HG03571 (cell line): ENCODE measurements around the gene ACP5.
A peak's percentile ranks its signal among the peaks of the same experiment; 100 is the strongest.
"Not testable (repeated sequence)": the region's sequence is repeated elsewhere in the genome, so short reads cannot be mapped to it uniquely, and the experiment has no call there.

ENCODE experiments used
- ATAC-seq: cut with Tn5 transposase; IDR thresholded peaks from one replicate; pipeline ENCODE4 v1.9.1; 2021; ENCODE audit not compliant: unreplicated experiment

ACP5 gene

DNA sequence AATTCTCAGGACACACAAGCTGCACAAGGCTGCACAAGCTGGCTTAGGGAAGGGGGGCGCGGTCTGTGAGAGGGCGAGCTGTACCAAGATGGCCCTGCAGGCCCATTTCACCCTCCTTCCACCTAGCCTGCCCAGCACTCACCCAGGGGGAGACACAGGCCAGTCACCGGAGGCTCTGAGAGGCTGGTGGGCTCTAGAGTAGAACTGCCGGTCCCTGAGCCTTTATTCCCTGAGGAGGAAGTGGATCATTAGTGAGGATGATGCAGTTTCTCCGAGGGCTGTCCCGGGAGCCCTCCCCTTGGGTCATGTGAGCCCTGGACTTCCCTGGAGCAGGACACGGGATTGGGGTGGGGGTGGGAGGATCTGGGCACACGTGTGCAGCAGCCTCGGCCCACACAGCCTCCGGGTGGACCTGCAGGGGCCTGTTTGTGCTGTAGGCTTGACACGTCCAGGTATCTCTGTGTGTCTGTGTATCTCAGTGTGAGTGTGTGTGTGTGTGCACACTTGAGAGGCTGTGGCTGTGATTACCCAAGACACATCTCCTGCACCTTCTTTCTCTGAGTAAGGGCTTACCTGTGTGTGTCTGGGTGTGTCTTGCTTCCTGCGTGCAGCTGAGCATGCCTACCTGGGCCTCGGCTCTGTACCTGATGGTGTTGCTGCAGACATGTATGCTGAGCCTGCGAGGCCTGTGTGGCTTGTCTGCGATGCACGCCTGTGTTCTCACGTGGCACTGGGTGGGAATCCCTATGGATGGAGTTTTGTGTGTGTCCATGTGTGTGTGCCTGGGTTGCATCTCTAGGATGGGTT is at the start of gene ACP5:
Gene ACP5, minus strand, starts transcription at position 195 of the 807 bp plus-strand sequence. CDS start 328 bp downstream, outside the sequence.
- no peak for ATAC-seq

DNA sequence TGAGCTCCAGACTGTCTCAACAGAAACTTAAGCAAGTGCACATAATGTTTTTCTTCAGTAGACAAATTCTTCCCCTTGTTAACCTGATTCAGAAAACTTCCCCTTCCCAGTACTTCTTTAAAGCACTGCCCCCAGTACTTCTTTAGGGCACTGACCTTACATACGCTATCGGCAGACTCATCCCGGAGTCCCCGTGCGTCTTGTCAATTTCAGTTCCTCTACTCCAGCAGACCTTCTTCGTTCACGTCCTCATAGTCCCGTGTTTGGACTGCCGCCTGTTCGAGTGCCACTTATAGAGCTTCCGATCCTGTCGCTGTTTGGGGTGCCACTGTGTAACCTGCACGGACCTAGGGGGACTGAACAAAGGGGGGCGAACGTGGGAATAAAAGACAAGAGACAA is 48.8 kb upstream of the ACP5 start:
- ATAC-seq = no peak

DNA sequence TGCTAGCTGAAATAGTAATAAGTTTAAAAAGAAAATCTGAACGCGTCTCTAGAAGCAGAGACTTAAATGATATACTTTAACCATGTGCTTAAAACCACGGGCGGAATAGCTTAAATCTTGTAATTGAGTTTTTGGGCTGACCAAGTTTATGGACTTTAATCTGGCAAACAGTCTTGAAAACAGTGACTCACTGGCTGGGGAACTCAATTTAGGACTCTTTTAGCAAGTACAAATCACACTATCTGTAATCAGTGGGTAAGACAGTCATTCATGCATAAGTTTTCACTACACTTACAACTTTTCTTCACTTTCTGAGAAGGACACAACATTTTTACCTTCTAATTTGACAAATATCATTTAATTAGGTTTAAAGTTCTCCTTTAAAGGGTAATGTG is 46.6 kb upstream of the ACP5 start:
- no peak for ATAC-seq

DNA sequence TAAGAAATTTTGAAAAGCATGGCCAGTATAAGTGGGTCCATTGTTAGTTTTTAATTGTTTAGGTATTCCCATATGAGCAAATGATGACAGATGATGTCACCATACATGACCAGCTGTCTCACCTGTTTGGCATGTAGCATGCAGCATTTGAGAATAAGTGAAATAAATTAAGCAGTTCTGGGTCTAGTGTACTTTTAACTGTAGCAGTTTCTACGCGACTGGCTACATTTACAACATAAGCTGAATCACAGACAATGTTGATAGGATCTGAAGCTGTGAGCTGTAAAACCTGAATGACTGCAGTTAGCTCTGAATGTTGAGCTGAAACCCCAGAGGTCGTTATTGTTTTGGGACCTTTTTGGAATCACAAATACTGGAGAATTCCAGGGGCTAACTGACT is 45.0 kb upstream of the ACP5 start:
- ATAC-seq = not testable (repeated sequence)

DNA sequence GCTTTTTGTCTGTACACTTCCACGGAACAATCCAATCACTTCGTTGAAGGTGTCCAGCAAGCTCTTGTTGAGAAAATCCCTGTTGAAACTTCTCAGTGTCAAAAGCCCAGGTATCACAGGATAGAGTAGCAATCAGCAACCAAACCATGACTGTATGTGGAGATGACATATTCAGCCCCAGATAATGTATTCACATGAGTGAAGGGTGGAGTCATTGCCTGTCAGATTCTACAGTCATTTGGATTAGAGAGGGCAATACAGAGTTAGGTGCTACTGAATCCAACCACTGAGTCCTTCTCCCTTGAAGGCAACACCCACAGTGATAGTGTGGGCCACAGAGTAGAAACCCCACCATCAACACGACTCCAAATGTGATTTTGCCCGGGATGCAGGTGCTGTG is 43.1 kb upstream of the ACP5 start:
- ATAC-seq = no peak

DNA sequence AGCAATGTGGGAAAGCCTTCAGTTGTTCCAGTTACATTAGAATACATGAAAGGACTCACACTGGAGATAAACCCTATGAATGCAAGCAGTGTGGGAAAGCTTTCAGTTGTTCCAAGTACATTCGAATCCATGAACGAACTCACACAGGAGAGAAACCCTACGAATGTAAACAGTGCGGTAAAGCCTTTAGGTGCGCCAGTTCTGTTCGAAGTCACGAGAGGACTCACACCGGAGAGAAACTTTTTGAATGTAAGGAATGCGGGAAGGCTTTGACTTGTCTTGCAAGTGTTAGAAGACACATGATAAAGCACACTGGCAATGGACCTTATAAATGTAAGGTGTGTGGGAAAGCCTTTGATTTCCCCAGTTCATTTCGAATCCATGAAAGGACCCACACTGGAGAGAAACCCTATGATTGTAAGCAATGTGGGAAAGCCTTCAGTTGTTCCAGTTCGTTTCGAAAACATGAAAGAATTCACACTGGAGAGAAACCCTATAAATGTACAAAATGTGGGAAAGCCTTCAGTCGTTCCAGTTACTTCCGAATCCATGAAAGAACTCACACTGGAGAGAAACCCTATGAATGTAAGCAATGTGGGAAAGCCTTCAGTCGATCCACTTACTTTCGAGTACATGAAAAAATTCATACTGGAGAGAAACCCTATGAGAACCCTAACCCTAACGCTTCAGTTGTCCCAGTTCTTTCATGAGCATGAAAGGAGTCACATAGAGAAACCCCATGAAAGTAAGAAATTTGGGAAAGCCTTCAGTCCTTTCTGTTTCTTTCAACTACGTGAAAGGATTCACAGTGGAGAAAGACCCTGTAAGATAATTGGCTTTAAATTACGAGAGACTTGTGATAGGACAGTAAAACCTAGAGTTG is 40.0 kb upstream of the ACP5 start:
- no peak for ATAC-seq

DNA sequence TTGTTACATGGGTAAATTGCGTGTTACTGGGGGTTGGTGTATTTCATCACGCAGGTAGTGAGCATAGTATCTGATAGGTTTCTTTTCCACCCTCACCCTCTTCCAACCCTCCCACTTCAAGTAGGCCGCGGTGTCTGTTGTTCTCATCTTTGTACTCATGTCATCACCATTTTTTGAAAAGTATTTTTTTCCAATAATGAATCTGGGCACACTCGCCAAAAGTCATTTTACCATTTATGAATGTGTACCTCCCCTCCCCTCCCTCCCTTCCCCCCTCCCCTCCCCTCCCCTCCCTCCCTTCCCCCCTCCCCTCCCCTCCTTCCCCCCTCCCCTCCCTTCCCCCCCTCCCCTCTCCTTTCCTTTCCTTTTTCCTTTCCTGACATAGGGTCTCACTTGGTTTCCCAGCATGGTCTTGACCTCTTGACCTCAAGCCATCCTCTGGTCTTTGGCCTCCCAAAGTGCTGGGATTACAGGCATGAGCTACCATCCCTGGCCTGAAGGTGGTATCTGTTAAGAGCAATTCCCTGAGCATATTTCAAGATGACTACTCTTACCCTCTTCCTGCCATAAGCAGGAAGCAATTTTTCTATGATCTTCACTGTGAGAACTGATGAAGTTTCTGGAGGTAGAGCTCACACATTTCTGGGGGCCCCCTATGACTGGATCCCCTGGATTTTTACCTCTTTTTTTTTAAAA is 35.5 kb upstream of the ACP5 start:
- ATAC-seq = no peak

DNA sequence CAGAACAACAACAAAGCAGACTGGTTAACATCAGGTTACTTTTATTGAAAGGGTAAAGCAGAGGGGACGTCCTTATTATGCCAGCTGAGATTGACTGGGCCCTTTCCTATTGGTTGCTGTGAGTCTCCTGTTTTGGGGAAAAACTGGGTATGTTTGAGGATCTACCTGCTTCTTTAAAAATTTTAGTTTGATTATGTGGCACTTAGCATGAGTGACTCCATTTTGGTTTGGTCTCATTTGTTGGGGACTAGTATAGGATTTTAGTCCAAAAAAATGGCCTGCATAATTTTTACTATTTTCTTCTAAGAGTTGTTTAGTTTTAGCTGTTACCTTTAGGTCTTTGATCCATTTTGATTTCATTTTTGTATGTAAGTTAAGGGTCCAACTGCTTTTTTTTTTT is 34.3 kb upstream of the ACP5 start:
- no peak for ATAC-seq

DNA sequence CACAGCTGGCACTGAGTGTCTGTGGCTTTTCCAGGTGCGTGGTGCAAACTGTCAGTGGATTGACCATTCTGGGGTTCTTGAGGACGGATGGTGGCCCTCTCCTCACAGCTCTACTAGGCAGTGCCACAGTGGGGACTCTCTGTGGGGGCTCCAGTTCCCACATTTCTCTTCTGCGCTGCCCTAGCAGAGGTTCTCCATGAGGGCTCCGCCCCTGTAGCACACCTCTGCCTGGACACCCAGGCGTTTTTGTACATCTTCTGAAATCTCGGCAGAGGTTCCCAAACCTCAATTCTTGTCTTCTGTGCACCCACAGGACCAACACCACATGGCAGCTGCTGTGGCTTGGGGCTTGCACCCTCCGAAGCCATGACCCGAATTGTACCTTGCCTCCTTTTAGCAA is 29.0 kb upstream of the ACP5 start:
- ATAC-seq = no peak

DNA sequence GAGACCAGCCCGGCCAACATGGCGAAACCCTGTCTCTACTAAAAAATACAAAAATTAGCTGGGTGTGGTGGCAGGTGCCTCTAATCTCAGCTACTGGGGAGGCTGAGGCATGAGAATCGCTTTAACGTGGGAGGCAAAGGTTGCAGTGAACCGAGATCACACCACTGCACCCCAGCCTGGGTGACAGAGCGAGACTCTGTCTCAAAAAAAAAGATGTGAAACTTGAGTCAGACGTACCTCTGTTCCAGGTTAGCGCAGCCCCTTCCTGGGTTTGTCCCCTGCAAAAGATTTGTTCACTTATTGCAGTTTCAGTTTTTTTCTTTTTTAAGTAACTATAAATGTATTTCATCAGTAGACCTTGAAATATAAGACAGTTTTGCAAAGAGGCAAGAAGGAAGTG is 22.3 kb upstream of the ACP5 start:
- ATAC-seq = not testable (repeated sequence)

DNA sequence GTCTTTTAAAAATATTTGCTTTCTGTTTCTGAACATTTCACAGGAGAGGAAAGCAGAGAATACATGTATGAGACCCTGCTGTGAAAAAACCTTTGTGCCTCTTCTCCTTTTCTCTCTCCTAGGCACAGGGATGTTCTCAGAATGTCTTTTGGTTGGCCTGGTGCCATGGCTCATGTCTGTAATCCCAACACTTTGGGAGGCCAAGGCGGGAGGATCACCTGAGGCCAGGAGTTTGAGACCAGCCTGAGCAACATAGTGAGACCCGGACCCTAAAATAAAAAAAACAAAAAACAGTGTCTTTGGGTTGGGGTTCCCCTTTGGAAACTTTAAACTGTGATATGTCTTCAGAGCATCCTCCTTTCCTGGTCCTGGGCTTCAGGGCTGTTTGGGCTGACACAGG is 21.3 kb upstream of the ACP5 start:
- no peak for ATAC-seq

DNA sequence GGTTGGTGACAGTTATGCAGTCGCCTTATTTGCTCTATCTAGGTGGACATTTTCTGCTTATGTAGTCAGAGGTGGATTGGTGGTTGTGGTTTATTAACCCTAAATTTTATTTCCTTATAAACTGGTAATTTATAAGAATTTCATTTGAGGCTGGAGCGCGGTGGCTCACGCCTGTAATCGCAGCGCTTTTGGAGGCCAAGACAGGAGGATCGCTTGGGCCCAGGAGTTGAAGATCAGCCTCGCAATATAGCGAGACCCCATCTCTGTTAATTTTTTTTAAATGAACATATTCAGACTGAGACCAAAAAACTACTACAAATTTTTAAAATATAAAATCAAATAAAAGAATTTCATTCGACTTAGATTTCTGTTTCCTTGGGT is 20.6 kb upstream of the ACP5 start:
- no peak for ATAC-seq

DNA sequence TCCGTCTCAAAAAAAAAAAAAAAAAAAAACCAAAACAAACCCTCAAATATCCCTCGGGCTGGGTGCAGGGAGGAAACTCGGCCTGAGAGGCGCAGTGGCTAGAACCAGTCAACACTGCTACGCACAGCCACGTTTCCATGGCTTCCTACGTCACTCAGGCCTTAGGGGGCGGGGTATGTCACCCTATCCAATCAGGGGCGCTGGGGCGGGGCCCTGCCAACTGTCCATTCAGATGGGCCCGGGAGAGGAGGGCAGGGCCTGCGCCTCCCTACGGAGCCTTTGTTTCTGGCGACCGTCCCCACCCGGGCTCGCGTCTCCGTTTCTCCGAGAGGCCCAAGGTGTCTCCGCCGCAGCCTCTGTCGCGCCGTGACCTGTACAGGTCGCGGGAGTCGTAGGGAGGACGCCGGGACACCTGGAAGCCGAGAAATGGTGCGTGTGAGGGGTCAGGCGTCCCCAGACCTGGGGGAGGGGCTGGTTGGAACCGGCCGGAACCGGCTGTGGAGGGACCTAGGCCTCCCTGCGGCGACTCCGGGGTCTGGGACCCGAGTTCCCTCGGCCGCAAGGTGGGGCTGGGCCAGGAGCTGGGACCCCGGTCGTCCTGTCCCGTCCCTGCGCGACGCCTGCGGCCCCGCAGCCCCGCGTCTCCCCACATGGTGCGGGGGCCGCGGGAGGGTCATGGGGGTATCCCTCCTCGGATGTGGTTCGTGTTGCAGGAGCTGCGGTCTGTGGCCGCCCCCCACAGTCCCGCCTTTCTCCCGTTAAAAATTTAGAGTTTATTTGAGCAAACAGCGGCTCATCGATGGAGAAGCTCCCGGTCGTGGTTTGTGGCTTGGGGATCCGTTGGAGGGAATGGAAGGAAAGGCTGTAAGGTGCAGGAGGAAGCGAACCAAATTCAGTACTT is 20.0 kb upstream of the ACP5 start, which contains the start of gene ZNF627:
Gene ZNF627, plus strand, starts transcription at position 282 of the 901 bp plus-strand sequence. Its CDS starts 145 bp downstream, at position 427.
- ATAC-seq = peak; percentile 97

DNA sequence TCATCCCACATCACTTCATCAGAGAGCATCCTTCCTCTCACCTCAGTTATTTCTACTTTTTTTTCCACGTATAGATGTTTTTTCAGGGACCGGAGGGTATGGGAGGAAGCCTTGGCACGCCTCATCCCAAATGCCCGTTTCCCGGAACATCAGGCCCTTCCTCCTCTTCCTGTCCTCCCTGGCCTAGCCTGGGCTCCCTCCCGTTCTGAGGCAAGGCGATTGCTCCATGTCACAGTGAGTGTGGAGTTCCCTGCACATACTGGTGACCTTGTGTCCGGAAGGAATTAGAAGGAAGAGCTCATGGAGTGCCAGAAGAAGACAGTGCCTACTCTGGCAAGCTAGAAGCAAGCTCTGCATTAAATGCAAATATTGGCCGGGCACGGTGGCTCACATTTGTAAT is 18.7 kb upstream of the ACP5 start:
- no peak for ATAC-seq

DNA sequence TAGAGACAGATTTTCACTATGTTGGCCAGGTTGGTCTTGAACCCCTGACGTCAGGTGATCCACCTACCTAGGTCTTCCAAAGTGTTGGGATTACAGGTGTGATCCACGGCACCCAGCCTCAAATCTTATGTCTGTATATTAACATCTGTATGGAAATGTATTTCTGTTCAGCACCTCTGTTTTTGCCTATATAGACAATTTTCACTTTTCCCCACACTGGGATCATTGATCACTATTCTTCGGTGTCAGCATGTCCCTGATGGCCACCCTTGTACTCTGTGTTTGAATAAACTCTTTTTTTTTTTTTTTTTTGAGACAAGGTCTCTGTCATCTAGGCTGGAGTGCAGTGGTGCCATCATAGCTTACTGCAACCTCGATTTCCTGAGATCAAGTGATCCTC is 16.6 kb upstream of the ACP5 start:
- no peak for ATAC-seq

DNA sequence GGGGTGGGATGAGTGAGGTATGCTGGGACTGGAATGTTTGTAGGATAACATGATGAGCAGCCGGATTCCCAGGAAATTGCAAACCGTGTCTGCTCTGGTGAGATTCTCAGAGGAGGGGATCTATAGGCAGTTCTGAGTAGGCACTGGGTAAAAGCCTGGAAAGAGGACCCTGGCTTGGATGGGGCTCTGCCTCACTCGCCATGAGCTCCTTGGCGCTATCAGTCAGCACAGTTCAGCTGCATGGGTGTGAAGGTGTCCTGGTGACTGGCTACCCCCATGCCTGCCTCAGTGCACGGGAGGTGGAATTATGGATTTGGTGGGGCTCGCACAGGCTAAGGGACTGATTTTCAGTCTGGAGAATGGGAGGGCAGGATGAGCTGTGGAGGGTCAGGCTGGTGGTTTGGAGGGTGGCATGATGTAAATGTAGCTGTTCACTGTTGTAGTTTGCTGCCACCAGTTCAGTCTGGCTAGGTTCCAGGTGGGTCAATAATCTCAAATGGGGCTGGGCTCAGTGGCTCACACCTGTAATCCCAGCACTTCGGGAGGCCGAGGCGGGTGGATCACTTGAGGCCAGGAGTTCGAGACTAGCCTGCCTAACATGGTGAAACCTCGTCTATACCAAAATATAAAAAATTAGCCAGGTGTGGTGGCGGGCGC is 10.7 kb upstream of the ACP5 start:
- ATAC-seq = no peak

DNA sequence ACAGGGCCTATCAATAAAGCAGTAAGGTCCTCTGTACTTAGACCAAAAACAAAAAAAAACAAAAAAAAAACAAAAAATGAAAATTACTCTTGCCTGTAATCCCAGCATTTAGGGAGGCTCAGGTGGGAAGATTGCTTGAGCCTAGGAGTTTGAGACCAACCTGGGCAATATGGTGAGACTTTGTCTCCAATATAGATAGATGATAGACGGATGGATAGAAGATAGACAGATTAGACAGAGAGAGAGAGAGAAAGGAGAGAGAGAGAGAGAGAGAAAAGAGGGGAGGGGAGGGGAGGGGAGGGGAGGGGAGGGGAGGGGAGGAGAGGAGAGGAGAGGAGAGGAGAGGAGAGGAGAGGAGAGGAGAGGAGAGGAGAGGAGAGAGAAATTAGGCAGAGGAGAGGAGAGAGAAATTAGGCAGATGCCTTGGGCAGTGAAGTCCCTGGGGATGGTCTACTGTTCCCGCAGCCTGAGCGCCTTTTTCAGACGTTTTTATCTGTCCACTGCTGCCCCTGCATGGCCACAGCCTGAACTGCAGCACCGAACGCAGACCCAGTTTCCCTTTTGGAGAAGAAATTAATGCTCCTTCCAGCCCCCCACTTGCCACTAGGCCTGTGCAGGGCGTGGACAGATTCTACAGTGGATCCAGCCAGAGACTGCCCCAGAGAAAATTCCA is 10.0 kb upstream of the ACP5 start:
- no peak for ATAC-seq

DNA sequence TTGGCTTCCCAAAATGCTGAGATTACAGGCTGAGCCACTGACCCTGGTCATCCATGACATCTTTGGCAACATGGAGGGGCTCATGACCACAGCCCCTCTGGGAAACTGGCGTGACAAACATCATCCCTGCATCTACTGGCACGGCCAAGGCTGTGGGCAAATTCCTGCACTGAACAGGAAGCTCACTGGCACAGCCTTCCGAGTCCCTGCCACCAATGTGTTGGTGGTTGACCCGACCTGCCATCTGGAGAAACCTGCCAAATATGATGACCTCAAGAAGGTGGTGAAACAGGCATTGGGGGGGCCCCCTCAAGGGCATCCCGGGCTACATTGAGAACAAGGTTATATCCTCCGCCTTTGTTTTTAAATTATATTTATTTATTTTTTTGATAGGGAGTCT is 8.9 kb upstream of the ACP5 start:
- ATAC-seq = no peak

DNA sequence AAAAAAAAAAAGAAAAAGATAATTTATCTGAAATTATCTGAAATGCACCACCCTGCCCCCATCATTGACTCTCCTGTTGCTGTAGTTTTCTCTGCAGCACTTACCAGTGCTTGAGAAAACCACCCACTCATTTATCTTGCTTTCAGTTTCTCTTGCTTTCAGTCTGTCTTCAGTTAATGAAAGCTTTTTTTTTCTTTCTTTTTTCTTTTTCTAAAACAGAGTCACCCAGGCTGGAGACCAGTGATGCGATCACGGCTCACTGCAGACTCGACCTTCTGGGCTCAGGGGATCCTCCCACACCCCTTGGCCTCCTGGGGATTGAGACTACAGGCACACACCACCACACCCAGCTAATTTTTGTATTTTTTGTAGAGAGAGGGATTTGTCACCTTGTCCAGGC is 4.3 kb upstream of the ACP5 start:
- ATAC-seq = no peak
